ENCODE data around the gene RFNG.

RFNG gene

GRCh38 chr17:82061047-82061925 is 9.7 kb upstream of the RFNG start:
- TF ChIP-seq, protein P1, sequence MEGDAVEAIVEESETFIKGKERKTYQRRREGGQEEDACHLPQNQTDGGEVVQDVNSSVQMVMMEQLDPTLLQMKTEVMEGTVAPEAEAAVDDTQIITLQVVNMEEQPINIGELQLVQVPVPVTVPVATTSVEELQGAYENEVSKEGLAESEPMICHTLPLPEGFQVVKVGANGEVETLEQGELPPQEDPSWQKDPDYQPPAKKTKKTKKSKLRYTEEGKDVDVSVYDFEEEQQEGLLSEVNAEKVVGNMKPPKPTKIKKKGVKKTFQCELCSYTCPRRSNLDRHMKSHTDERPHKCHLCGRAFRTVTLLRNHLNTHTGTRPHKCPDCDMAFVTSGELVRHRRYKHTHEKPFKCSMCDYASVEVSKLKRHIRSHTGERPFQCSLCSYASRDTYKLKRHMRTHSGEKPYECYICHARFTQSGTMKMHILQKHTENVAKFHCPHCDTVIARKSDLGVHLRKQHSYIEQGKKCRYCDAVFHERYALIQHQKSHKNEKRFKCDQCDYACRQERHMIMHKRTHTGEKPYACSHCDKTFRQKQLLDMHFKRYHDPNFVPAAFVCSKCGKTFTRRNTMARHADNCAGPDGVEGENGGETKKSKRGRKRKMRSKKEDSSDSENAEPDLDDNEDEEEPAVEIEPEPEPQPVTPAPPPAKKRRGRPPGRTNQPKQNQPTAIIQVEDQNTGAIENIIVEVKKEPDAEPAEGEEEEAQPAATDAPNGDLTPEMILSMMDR (IDR thresholded peaks at IDR 0.05; ENCODE audit: extremely low read depth, insufficient read depth, missing control alignments): no peak
- in situ Hi-C loops (cut with MboI; ENCODE audit: low pct_unique_long_range_greater_than_20kb, low sequenced_read_pairs, unreplicated experiment): no loop called here
- no peak for DNase-seq (ENCODE audit: low spot score)

DNA sequence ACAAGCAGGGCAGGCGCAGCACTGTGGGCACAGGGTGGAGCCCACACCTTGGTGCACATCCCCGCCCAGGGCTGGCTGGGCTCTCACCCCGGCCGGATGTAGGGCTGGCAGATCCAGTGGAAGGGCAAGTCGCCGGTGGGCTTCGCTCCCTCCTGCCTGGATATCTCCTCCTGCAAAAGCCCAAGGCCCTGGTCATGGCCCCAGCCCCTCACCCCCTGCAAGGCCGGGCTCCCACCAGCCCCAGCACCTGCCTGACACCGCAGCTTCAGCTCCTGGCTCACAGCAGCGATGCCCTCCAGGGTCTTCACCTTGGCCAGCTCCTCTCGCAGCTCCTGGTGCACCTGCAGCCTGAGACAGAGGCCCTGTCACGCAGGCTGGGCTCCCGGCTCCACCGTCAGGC is 9.0 kb upstream of the RFNG start:
- in situ Hi-C loops (cut with MboI; ENCODE audit: low pct_unique_long_range_greater_than_20kb, low sequenced_read_pairs, unreplicated experiment): no loop called here
- TF ChIP-seq, protein P1 (IDR thresholded peaks at IDR 0.05; ENCODE audit: extremely low read depth, insufficient read depth, missing control alignments): no peak
- DNase-seq (ENCODE audit: low spot score): no peak

GRCh38 chr17:82060001-82060380 is 8.4 kb upstream of the RFNG start:
- in situ Hi-C loops (cut with MboI; ENCODE audit: low pct_unique_long_range_greater_than_20kb, low sequenced_read_pairs, unreplicated experiment): no loop called here
- DNase-seq (ENCODE audit: low spot score): no peak
- TF ChIP-seq, protein P1 (IDR thresholded peaks at IDR 0.05; ENCODE audit: extremely low read depth, insufficient read depth, missing control alignments): no peak

DNA sequence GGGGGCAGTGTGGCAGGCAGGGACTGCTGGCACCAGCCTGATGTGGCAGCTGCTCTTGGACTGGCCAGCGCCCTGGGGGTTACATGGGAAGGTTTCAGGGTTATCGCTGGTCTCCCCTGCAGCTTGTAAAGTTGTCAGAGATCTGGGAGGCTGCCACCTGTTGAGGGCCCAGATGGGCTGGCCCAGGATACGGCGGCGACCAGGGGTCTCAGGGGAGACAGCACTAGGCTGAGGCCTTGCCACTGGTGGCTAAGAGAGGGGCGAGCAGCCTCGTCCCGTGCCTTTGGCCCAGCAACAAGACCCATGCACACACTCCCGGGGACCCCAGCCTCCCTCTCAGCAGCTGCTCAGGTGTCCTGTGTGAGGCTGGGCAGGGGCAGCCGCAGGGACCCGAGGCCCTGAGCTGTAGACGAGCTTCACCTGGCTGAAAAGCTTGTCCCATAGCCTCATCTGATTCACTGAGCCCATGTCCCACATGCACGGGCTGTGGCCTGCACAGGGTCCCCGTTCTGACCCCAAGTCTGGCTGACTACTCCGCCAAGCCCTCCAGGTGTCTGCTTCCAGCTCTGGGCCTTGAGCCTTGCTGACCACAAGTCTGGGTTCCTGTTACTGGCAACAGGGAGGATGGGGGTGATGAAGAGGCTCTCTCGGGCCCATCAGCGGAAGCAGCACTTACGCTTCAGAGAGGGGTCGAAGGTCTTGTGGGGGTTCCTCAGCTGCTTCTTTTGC is 7.8 kb upstream of the RFNG start:
- TF ChIP-seq, protein P1 (IDR thresholded peaks at IDR 0.05; ENCODE audit: extremely low read depth, insufficient read depth, missing control alignments): no peak
- in situ Hi-C loops (cut with MboI; ENCODE audit: low pct_unique_long_range_greater_than_20kb, low sequenced_read_pairs, unreplicated experiment): no loop called here
- DNase-seq (ENCODE audit: low spot score): no peak

DNA sequence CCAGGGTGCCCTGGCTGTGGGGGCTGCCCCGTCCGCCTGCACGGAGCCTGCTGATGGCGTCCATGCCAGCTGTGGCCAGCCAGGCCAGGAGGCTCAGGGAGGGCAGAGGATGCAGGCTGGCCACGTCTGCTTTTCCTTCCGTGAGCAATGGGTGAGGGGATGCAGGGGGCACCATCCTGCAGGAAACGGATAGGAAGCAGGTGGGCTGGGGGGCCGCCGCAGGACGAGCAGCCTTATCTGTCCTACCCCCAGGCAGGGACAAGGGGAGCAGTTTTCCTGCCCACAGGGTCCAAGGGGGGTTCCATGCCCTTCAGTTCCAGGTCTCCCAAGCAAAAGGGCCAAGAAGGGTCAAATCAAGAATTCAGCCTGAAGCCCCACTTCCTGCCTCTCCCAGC is 7.2 kb upstream of the RFNG start:
- no peak for DNase-seq (ENCODE audit: low spot score)
- in situ Hi-C loops (cut with MboI; ENCODE audit: low pct_unique_long_range_greater_than_20kb, low sequenced_read_pairs, unreplicated experiment): no loop called here
- TF ChIP-seq, protein P1 (IDR thresholded peaks at IDR 0.05; ENCODE audit: extremely low read depth, insufficient read depth, missing control alignments): no peak

- TF ChIP-seq, protein P1 (IDR thresholded peaks at IDR 0.05; ENCODE audit: extremely low read depth, insufficient read depth, missing control alignments): no peak
- no peak for DNase-seq (ENCODE audit: low spot score)
- in situ Hi-C loops (cut with MboI; ENCODE audit: low pct_unique_long_range_greater_than_20kb, low sequenced_read_pairs, unreplicated experiment): no loop called here
Measured at GRCh38 chr17:82058230-82058854, 6.7 kb upstream of the RFNG start.
